Spleen (tissue), 7 donors: ENCODE measurements around the gene MBNL1.

ENCODE experiments used
- CTCF ChIP-seq, 11 experiments: fragments of 200-600 bp in 7 of 11; fragments of 450-650 bp in 4 of 11; sonication (generic) in 4 of 11; IDR thresholded peaks in 8 of 11; conservative IDR thresholded peaks in 3 of 11; 1 replicate in 7 of 11; 2 replicates in 4 of 11; pipeline versions ENCODE4 v1.4.0 to v1.8.0; 2016 to 2021; ENCODE audit warnings: antibody characterized with exemption in 11 of 11, inconsistent platforms in 4 of 11, mild to moderate bottlenecking in 1 of 11
- POLR2AphosphoS5 ChIP-seq, 3 donors: sonication (generic); formaldehyde crosslinking; IDR thresholded peaks; one replicate each; pipeline ENCODE4 v1.5.1; 2017; ENCODE audit warnings: antibody characterized with exemption in 3 of 3
- donor health status: DM: no; HTN: no; CAD: no; lungs with moderate emphysema.
- donor health status: DM: no; HTN: no; CAD: no.
- donor health status: DM: no; HTN: no; CAD: no.

GRCh38 chr3:152399374-152399773 is 130.6 kb downstream of the MBNL1 start:
- TF ChIP-seq CTCF (IDR thresholded peaks at IDR 0.05 in 8 of 11, conservative IDR thresholded peaks at IDR 0.05 in 3 of 11) (no peak), POLR2AphosphoS5 (IDR thresholded peaks at IDR 0.05) (no peak)
